Measurements from ENCODE around the gene PIEZO1. TPM values are rescaled to one million over a fixed set of nuclear protein-coding genes. Genes with fewer than 3 reads are reported as not detected.

The PIEZO1 gene
- total RNA-seq, 1 experiment from 2014 or later: 71.1 TPM

GRCh38 chr16:88735616-88736015 lies 49.4 kb downstream of the PIEZO1 start:
- H3K9me3 ChIP-seq (ENCODE audit: control insufficient read depth, low read depth, low read length): no peaks in the 10 kb centered on the region
- no peak overlapping the region for H2BK5ac ChIP-seq (ENCODE audit: insufficient read length, low read length)
- no peak for DNase-seq
- H2BK12ac ChIP-seq (ENCODE audit: insufficient read length, low read depth, low read length): no peak overlapping the region
- H2BK15ac ChIP-seq (ENCODE audit: low read depth, low read length): no peak overlapping the region
- H4K20me1 ChIP-seq (ENCODE audit: control insufficient read depth, insufficient read depth, insufficient read length): no peaks in the 10 kb centered on the region
- H3K4me1 ChIP-seq (ENCODE audit: insufficient read depth, low read length): no peaks in the 10 kb centered on the region
- H3K9ac ChIP-seq (ENCODE audit: extremely low read depth, insufficient read length, low read length): no peak overlapping the region
- no peak overlapping the region for H3K18ac ChIP-seq (ENCODE audit: insufficient read length, low read depth, low read length)
- no peak overlapping the region for H3T11ph ChIP-seq (ENCODE audit: low read length)
- no peak overlapping the region for H2BK20ac ChIP-seq (ENCODE audit: low read depth, low read length, poor library complexity, severe bottlenecking)
- no peak overlapping the region for H2AFZ ChIP-seq (ENCODE audit: low read length)
- no CpG with 5 or more reads among the region's 10 CpGs for WGBS (ENCODE audit: extremely low coverage, insufficient read length, low lambda C conversion rate)
- H3K79me2 ChIP-seq (ENCODE audit: insufficient read depth, low read length): no peaks in the 10 kb centered on the region
- H3K27me3 ChIP-seq (ENCODE audit: insufficient read depth, low read length): no peaks in the 10 kb centered on the region
- no peak overlapping the region for H3K4ac ChIP-seq (ENCODE audit: low read depth, low read length)
- no peak overlapping the region for H3K14ac ChIP-seq (ENCODE audit: insufficient read depth, low read length)
- no peak overlapping the region for H3K27ac ChIP-seq (ENCODE audit: insufficient read length, low read depth, low read length)
- H3K79me1 ChIP-seq (ENCODE audit: insufficient read depth, low read depth, low read length, poor library complexity, severe bottlenecking): no peaks in the 10 kb centered on the region
- H3K4me2 ChIP-seq (ENCODE audit: insufficient read depth, insufficient read length, low read length): no peak overlapping the region
- H3K23me2 ChIP-seq (ENCODE audit: insufficient read length, low read depth, low read length, poor library complexity, severe bottlenecking): no peaks in the 10 kb centered on the region
- Mint-ChIP-seq H3K27ac (no peak overlapping the region), H3K4me1 (0 out of 4 replicates have a peak, but pooled peaks cover 0 to 3% of the 10 kb centered on the region in 2 experiments), H3K36me3 (ENCODE audit: insufficient read depth in 1 of 3, low read depth in 3 of 3) (peaks cover 3 to 10% (median 8%) of the 10 kb centered on the region in 3 experiments; a peak in 6 of 7 replicates), H3K9me3 (no peaks in the 10 kb centered on the region), H3K4me3 (no peak overlapping the region), H3K27me3 (ENCODE audit: low read depth) (no peaks in the 10 kb centered on the region; the same call in 1 of the 2 replicates)
- H3K23ac ChIP-seq (ENCODE audit: insufficient read length, low read depth, low read length): no peak overlapping the region
- H2BK120ac ChIP-seq (ENCODE audit: low read depth, low read length, poor library complexity, severe bottlenecking): no peak overlapping the region
- H4K5ac ChIP-seq (ENCODE audit: insufficient read length, low read depth, low read length): no peak overlapping the region
- no peak overlapping the region for H3K56ac ChIP-seq (ENCODE audit: insufficient read length, low read depth, low read length)
- H4K91ac ChIP-seq (ENCODE audit: insufficient read length, low read depth, low read length): no peak overlapping the region
- H4K8ac ChIP-seq (replicated peaks; ENCODE audit: insufficient read length, low read depth, low read length): no peak overlapping the region
- no peak for TF ChIP-seq CTCF (conservative IDR thresholded peaks at IDR 0.05)
- H2AK5ac ChIP-seq (ENCODE audit: insufficient read length, low read length): no peak overlapping the region
